Astrocyte of the spinal cord (primary cell): ENCODE measurements around the gene ATXN1.

Experiments
- DNase-seq: peaks from one replicate; pipeline ENCODE4 v3.0.0; 2011; ENCODE audit warnings: low read depth, low spot score
- H3K4me3 ChIP-seq: 2 replicates; pipeline ENCODE4 v1.5.1; 2011; ENCODE audit warnings: low read depth, mild to moderate bottlenecking, low read length, moderate library complexity
- CTCF ChIP-seq: IDR thresholded peaks from 2 replicates; pipeline ENCODE4 v1.5.1; 2012; ENCODE audit warnings: low read depth, mild to moderate bottlenecking, low read length, inconsistent platforms
- in situ Hi-C: cut with HindIII; loops from 2 replicates; pipeline ENCODE4 v1.10.0; 2017; ENCODE audit warnings: low sequenced_read_pairs

The ATXN1 gene

GRCh38 chr6:16414205-16414604 is 347.1 kb downstream of the ATXN1 start:
- in situ Hi-C loops = no loop called here
- no peak overlapping the region for H3K4me3 ChIP-seq
- no peak for DNase-seq
- TF ChIP-seq CTCF = no peak

- TF ChIP-seq CTCF = no peak
- DNase-seq = no peak
- in situ Hi-C loops = no loop called here
- peak overlapping the region; percentile 10 for H3K4me3 ChIP-seq
Measured at GRCh38 chr6:16413399-16413798, 347.9 kb downstream of the ATXN1 start.

GRCh38 chr6:16412982-16413381 is 348.3 kb downstream of the ATXN1 start:
- H3K4me3 ChIP-seq = peak overlapping the region; percentile 10
- no peak for TF ChIP-seq CTCF
- in situ Hi-C loops = no loop called here
- no peak for DNase-seq

GRCh38 chr6:16412171-16412570 is 349.1 kb downstream of the ATXN1 start:
- DNase-seq = no peak
- TF ChIP-seq CTCF = no peak
- in situ Hi-C loops = no loop called here

GRCh38 chr6:16409531-16410441 is 351.5 kb downstream of the ATXN1 start:
- peak; percentile 93 for TF ChIP-seq CTCF
- H3K4me3 ChIP-seq = no peak overlapping the region
- DNase-seq = peak; percentile 70
- in situ Hi-C loops = no loop called here

More at GRCh38 chr6:16412171-16412570, 349.1 kb downstream of the ATXN1 start:
- H3K4me3 ChIP-seq = no peak overlapping the region

- in situ Hi-C loops = no loop called here
- DNase-seq = no peak
- no peak overlapping the region for H3K4me3 ChIP-seq
- TF ChIP-seq CTCF = no peak
Measured at GRCh38 chr6:16408766-16409165, 352.5 kb downstream of the ATXN1 start.
